Fibroblast of skin of left quadriceps (primary cell): ENCODE measurements around the gene FBXO3.
"Not testable (repeated sequence)": the region's sequence is repeated elsewhere in the genome, so short reads cannot be mapped to it uniquely, and the experiment has no call there.

Experiments
- DNase-seq, 2 experiments: peaks; one replicate each; pipeline ENCODE4 v3.0.0-alpha.2; 2013; ENCODE audit warnings: low read depth in 2 of 2

Gene FBXO3

DNA sequence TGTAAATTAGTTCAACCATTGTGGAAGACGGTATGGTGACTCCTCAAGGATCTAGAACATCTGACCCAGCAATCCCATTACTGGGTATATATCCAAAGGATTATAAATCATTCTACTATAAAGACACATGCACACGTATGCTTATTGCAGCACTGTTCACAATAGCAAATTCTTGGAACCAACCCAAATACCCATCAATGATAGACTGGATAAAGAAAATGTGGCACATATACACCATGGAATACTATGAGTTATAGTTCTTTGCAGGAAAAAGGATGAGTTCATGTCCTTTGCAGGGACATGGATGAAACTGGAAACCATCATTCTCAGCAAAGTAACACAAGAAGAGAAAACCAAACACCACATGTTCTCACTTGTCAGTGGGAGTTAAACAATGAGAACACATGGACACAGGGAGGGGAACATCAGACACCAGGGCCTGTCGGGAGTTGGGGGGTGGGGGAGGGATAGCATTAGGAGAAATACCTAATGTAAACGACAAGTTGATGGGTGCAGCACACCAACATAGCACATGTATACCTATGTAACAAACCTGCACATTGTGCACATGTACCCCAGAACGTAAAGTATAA, 45.2 kb downstream of the FBXO3 start:
- not testable (repeated sequence) for DNase-seq

DNA sequence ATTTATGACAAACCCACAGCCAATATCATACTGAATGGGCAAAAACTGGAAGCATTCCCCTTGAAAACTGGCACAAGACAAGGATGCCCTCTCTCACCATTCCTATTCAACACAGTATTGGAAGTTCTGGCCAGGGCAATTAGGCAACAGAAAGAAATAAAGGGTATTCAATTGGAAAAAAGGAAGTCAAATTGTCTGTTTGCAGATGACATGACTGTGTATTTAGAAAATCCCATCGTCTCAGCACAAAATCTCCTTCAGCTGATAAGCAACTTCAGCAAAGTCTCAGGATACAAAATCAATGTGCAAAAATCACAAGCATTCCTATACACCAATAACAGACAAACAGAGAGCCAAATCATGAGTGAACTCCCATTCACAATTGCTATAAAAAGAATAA, 46.8 kb downstream of the FBXO3 start:
- not testable (repeated sequence) for DNase-seq

DNA sequence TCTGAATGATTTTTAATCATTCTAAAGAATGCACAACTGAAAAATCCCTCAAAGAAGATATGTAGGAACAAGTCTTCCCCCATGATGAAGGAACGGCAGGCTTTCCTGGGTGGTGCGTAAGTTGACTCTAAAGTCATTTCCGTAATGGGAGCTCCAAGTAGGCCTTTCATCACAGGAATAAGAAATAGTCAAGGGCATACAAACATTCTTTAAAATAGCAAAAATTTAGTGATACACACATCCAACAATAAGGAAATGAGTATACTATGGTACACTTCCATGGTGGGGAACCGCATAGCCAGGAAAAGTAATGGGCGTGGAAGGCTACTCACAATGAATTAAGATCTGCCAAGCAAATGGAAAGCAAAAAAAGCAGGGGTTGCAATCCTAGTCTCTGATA, 48.8 kb downstream of the FBXO3 start:
- DNase-seq = no peak

DNA sequence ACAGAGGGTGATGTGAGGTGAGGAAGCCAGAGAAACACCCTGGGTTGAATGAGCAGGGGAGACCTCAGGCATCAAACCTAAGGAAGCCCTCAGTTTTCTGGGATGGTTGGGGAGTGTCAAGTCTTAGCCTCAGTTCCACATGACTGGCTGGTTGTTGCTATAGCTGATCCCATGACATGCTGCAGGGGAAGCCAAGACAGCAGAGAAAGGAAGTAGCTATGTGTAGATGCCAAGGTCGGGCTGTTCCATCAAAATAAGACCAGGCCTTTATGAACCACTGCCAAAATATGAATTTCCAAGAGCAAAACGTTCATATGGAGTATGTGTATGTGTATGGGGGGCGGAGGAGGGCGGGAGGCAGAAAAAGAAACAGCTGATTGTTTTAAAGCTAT, 49.7 kb downstream of the FBXO3 start:
- no peak for DNase-seq

DNA sequence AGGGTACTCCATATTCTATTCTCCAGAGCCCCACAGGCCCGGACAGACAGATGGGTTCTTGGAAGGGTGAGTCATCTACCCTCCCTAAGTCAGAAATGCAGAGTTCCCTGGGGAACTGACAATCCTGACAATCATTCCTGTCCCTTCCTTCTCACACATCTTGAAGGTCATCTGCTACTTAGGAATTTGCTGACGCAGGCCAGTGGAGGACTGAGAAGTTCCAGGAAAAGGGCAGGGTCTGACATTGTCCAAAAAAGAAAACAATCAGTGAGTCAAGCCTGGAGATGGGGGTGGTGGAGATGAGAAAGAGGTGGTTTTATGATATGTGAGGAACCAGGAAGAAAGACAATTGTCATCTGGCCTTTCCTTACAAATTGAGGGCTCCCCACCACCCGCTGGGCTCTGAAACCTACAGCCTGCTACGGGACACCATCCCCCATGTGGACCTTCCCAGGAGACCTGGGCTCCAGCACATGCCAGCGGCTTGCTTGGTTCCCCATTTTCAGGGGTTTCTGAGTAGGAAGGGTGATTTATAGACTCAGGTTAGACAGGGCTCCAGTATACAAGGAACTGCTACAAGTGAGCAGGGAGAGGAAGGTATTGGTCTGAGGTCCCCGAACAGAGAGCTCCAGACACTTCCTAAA, 51.0 kb downstream of the FBXO3 start:
- DNase-seq = peak; percentile 65 to 74

DNA sequence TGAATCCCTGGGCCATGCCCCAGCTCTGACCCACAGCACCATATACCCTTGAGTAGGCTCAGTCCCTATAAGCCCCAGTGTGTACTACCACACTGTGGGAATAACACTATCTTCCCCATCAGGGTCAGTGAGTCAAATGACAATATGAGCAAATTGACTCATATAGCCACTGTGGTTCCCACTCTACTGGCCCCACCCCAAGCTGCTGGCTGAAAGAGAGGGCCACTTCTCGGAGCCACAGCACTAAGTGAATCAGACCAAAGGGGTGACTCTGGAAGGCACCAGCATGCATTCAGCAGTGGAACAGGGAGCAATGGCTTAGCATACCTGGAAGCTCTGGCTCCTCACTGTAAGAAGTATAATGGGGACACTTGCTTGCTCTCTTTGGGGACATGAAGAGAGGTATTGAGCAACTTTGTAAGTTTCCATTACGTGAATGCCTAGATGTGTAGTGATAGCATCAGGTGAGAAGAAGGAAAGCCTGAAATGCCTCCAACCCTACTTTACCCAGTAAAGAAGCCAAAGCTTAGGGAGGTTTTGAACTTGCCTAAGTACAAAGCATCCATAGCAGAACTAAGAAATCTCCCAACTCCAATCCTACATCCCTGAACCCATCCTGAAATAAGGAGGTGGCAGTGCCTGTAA, 51.6 kb downstream of the FBXO3 start:
- DNase-seq = no peak

DNA sequence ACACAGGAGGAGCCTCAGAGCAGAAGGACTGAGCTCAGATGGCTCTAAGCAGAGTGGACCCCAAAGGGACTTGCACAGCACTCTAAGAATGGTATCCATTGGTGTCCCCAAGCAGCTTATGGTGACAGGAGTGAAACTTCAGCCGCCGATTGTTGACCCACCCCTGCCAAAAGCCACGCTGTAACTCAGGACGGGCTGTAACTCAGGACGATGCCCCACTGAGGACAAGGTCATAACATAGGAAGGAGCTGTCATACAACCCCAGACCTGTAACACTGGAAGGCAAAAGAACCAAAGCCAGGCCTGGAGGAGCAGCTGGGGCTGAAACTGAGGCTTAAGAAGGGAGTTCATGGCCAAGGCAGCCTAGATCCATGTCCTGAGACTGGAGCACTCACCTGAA, 52.3 kb downstream of the FBXO3 start:
- DNase-seq = no peak

DNA sequence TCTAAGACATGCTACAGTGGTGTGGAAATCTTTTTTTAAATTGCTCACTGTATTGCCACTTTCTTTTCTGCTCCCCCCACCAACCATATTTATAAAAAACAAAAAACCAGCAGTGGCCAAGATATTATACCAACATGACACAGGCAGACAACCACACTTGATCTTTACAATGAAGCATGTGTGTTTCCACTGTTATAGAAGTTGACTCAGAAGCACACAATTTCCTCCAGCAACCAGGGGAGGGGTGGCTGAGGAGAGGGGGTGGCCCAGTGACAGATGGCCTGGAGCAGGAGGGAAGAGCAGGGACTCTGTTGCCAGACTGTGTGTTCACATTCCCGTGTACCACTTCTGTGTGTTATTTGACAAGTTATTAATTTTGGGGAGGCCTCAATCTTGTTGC, 52.9 kb downstream of the FBXO3 start:
- no peak for DNase-seq

DNA sequence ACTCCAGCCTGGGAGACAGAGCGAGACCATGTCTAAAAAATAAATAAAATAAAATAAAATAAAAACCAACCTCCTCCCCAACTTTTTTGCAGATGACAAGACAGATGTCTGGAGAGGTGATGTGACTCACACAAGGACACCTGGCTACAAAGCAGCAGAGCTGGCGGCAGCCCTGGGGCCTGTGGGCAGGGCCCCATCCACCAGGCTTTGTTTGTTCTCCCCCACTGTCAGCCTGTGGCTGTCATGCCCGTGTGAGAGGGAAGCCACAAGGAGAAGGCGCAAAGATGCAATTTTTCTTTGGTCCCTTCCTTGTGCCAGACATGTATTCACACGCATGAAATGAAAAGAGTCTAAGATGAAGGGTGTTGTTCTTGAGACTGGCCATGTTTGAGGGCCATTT, 54.7 kb downstream of the FBXO3 start:
- DNase-seq = no peak

DNA sequence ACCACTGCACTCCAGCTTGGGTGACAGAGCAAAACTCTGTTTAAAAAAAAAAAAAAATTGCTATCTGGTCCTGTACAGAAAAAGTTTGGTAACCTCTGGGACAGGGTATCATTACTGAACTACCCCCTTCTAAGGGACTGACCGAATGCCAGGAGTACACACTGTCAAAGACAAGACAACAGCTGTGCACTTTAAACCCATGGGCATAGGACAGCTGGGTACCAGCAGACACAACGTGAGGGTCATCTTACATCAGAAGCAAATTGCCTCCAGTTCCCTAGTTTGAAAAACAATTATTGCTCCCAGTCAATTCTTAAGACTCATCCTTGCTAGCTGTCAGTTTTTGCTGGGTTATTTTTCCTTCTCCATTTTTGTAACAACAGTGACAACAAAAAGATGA, 55.9 kb downstream of the FBXO3 start:
- DNase-seq = no peak

DNA sequence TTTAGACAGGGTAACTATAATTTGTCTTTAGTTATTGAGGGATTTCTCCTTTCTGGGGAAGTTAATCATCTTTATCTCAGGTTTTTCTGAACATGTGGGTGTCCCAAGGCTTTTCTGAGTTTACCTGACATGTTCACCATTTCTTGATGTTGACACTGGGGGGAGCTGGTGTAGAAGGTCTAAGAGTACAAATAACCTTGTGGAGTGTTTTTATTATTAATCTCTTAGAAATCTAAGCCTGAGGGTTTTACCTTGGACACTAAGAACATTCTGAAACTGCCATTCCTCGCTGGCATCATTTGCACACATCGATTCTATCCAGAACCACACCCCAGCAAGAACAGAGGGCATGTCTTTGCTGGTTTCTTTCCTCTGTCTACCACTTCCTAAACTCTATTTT, 58.1 kb downstream of the FBXO3 start:
- no peak for DNase-seq

DNA sequence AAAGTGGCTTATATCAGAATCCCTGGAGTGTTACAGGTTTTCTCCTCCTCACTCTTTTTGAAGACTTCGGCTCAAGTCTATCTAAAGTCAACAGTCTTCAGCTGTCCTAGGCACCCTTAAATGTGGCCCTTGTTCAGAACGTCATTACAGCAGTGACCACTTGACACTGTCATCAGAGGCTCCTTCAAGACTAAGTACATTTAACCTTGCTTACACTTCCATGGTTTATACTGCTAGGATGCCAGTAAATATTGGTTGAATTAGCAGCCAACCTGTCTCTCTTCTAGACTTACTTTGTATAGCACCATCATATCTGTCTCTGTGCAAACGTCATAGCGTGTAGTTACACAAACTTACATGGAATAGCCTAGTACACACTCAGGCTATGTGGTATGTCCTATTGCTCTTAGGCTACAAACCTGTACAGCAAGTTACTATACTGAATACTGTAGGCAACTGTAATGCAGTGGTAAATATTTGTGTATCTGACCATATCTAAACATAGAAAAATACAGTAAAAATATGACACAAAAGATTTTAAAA, 60.4 kb downstream of the FBXO3 start:
- no peak for DNase-seq

DNA sequence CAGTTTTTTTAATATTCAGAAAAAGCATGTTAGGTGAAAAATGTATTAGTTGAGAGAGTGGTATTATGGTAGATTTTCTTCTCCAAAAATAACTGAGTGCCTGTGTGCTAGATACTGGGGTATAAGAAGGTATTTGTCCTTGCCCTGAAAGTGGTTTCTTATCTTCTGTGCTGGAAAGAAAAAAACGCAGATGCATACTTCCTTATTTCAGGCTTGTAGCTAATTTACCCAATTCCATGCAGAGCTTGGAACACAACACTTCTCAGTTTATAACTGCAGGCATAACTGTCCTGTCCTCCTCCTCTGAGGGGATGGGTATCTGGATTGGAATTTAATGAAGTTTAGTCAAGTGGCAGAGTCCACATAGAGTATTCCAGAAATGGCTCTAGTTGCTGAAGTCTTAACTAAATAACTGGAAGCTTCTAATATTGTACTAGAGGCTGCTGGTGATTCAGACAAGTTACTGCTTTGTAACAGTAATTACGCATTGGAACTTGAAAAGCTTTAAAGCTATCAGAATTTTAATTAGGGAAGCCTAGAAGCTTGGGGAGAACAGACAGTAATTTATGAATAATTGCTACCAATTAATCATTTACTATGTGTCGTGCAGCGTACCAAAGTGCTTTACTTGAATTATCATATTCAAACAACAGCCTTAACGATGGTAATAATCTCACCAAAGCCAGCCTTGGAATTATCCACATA, 61.0 kb downstream of the FBXO3 start:
- no peak for DNase-seq

DNA sequence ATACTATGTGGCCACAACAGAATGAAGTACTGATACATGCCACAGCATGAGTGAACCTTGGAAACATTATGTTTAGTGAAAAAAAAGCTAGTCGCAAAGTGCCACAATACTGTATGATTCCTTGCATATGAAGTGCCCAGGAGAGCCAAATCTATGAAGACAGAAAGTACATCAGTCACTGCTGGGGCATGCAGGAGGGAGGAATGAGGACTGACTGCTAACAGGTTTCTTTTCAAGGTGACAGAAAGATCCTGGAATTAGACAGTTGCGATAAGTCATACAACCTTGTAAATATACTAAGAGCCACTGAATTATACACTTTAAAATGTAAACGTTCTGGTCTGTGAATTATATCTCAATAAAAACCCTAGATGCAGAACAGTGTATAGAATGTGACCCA, 61.9 kb downstream of the FBXO3 start:
- DNase-seq = no peak

DNA sequence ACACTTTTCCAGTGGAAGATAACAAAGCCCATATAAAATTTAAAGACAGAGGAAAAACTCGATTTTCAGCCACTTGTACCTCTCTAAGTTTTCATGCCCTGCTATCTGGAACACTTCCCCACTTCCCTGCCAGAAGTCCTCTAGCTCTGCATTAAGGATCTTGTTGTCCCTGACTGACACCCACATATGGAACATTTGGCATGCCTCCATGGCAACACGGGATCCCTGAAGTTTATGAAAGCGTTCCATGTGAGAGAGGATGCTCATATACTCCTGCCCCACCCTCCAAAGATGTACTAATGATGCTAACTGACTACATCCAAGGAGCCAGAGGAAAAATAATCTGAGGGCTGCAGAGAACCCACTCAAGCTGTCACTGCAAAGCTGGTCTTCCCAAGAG, 64.9 kb downstream of the FBXO3 start:
- no peak for DNase-seq

DNA sequence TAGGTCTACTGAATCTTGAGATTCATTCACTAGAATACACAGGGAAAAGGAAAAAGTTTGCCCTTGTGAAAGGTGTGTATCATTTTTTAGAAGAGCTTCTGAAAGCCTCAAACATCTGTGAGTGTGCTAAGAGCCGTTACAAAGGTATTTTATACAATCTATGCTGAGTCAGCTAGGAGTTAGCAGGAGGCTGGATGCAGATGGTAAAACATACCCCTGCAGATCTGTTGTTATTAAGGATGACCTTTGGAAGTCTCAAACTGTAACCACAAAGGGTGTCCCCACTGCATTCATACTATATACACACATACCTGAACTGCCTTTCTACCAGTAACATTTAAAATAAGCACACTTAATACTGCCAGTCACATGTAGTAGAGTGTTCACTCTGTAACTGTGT, 65.3 kb downstream of the FBXO3 start:
- DNase-seq = no peak

DNA sequence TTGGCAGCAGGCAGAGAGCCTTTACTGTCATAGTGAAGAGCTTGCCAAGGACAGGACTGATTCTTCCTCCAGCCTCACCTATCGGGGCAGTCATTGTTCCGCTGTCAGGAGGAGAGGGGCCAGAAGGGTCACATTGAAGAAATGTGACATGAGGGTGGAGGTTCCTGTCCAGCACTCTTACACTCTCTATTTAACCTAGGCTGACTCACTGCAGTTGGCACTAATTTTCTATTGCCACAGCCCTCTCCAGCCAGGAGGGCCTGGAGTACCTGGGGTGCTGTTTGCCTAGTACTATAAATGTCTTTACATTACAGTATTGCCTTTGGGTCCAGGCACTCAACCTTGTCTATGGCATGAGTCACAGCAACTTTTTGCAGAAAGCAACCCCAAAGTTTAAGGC, 66.5 kb downstream of the FBXO3 start:
- not testable (repeated sequence) for DNase-seq

DNA sequence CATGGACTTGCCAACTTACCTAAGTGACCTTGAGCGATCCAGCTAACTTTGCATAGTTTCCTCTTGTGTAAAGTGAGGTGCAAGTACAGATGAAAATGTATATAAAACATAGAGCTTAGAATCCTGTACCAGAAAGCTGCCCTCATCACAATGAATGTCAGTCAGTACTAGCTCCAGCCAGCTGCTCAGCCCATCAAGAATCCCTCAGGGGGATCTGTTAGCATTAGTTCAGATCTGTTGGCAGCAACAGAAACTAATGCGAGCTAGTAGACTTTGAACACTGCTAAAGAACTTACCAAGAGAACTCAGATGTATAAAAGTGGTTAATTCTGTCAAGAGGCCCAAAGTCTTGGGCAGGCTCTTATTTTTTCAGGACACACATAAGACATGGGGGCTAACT, 67.4 kb downstream of the FBXO3 start:
- no peak for DNase-seq

DNA sequence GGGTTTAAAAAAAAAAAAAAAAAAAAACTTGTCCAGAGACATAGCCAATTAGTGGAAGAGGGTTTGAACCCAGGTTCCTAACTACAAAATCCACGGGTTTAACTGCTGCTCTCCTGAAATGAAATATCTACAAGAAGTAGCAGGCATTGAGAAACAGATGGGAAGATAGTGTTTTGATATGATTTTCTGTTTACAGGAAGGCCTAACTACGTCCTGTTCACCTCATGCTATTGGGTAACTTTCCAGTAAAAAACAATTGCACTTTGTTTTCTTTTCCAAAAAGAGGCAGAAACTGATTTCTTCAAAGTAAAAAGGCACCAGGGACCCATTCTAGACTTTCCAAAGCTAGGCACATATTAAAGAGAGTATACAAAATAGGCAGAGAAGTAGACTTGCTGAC, 67.8 kb downstream of the FBXO3 start:
- DNase-seq = no peak

DNA sequence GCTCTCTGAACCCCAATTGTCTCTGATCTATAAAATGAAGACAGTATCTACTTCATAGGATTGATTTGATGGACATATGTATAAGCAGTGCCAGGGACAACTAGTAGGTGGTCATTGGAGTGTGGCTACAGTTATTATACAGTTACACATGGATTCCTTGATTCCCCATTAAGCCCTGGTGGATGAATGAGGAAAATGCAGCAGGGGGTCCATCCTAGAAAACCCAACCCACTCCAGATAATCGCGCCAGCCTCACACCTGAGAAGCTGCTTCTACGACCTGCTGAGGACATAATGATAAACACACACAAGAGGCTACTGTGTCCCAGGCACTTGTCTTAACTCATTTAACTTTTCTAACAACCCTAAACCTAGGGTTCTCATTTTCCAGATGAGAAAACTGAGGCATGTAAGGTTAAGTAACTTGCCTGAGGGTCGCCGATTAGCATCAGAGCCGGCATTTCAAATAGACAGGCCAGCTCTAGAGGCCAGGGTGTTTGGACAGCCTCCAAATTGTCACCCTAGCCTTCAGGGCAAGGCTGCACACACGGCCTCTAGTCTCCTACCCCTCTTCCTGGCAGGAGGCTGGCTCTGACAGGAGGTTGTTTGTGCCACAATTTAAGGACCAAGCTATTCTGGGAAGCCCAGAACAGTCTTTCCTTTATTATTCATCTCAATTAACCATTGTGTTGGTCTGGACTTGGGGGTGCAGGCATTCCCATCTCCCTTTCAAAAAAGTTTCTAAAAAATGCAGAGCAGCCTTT, 69.9 kb downstream of the FBXO3 start:
- DNase-seq = no peak

DNA sequence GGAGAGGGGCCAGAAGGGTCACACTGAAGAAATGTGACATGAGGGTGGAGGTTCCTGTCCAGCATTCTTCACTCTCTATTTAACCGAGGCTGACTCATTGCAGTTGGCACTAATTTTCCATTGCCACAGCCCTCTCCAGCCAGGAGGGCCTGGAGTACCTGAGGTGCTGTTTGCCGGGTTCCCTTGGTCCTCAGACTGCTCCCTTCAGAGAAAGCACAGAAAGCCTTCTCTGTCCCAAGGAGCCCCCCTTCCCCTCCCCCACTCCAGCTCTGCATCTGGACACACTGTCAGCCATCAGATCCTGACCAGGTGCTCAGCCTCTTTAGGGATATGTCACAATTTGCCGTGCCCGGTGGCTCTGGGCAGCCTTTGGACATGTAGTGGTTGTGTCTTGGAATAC, 70.5 kb downstream of the FBXO3 start:
- no peak for DNase-seq

DNA sequence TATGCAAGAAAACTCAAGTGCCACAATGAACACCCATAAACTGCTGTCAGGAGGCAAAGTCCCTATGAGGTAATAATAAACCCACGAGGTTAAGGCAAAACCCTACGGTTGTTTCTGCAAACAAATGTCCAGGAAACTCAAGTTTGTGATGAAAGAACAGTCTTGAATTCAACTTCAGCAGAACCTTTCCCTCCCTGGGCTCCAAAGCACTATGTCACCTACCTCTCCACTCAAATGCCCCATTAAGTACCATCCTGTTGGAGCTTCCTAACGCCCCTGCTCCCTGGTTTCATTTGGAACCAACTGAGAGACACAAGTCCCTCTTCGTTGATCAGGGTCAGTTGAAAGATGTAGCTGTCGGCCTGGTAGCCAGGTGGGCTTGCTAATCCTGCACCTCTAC, 71.1 kb downstream of the FBXO3 start:
- no peak for DNase-seq
